Uterus (tissue), 2 donors: ENCODE measurements around the gene DDX41.

Experiments used
- POLR2A ChIP-seq, 2 donors: fragments of 450-650 bp; IDR thresholded peaks; one replicate each; pipeline ENCODE4 v1.6.1; 2016; ENCODE audit warnings: antibody characterized with exemption in 2 of 2, mild to moderate bottlenecking in 1 of 2, moderate library complexity in 1 of 2
- TF ChIP-seq, protein P1 (sequence below), 4 experiments: fragments of 200-600 bp in 2 of 4; fragments of 450-650 bp in 2 of 4; sonication (generic) in 2 of 4; IDR thresholded peaks; one replicate each; pipeline ENCODE4 v1.5.1; 2016 to 2019; ENCODE audit warnings: antibody characterized with exemption in 4 of 4, mild to moderate bottlenecking in 2 of 4, moderate library complexity in 1 of 4

- TF ChIP-seq POLR2A (IDR thresholded peaks at IDR 0.05): no peak
- TF ChIP-seq, protein P1, sequence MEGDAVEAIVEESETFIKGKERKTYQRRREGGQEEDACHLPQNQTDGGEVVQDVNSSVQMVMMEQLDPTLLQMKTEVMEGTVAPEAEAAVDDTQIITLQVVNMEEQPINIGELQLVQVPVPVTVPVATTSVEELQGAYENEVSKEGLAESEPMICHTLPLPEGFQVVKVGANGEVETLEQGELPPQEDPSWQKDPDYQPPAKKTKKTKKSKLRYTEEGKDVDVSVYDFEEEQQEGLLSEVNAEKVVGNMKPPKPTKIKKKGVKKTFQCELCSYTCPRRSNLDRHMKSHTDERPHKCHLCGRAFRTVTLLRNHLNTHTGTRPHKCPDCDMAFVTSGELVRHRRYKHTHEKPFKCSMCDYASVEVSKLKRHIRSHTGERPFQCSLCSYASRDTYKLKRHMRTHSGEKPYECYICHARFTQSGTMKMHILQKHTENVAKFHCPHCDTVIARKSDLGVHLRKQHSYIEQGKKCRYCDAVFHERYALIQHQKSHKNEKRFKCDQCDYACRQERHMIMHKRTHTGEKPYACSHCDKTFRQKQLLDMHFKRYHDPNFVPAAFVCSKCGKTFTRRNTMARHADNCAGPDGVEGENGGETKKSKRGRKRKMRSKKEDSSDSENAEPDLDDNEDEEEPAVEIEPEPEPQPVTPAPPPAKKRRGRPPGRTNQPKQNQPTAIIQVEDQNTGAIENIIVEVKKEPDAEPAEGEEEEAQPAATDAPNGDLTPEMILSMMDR (IDR thresholded peaks at IDR 0.05): no peak
These were observed 3.3 kb downstream of the DDX41 start for GRCh38 chr5:177513500-177513899.
